ENCODE measurements around the gene GRIA1. TPM values are rescaled to one million over a fixed set of nuclear protein-coding genes. Genes with fewer than 3 reads are reported as not detected.
"Not testable (repeated sequence)": the region's sequence is repeated elsewhere in the genome, so short reads cannot be mapped to it uniquely, and the experiment has no call there.

GRIA1 gene
- total RNA-seq, 4 donors from 2014 or later = 1.7 TPM; not detected in 3

GRCh38 chr5:153860195-153860886 lies 369.9 kb downstream of the GRIA1 start:
- no peak for TF ChIP-seq POLR2A (IDR thresholded peaks at IDR 0.05)
- TF ChIP-seq CTCF (IDR thresholded peaks at IDR 0.05) = no peak
- Histone ChIP-seq H3K9me3 (peaks cover 0 to 4% (median 0%) of the 10 kb centered on the region in 4 donors), H3K4me3 (no peak overlapping the region), H3K4me1 (no peaks in the 10 kb centered on the region), H3K27me3 (no peaks in the 10 kb centered on the region), H3K36me3 (no peaks in the 10 kb centered on the region), H3K27ac (no peak overlapping the region)
- no peak for DNase-seq

GRCh38 chr5:153862906-153863305 lies 372.4 kb downstream of the GRIA1 start:
- H3K9me3 ChIP-seq, DNase-seq, H3K4me3 ChIP-seq, H3K4me1 ChIP-seq, H3K27me3 ChIP-seq, H3K36me3 ChIP-seq, H3K27ac ChIP-seq: not testable (repeated sequence)

Small RNA genes lying within 50 kb of the gene (small RNA-seq; reads per million reads assigned to genes)
- 0 reads per million in 2 donors for gene RN7SL177P
